Fibroblast of pulmonary artery (primary cell): ENCODE results near the gene PDE1C.

Experiments used
- DNase-seq: peaks from one replicate; pipeline ENCODE4 v3.0.0-alpha.2; 2010; ENCODE audit warnings: low read depth
- H3K4me3 ChIP-seq: replicated peaks from 2 replicates; pipeline ENCODE4 v1.5.1; 2011; ENCODE audit warnings: low read depth, mild to moderate bottlenecking, control low read depth, low read length, moderate library complexity
- CTCF ChIP-seq: IDR thresholded peaks from 2 replicates; pipeline ENCODE4 v1.5.1; 2011; ENCODE audit warnings: mild to moderate bottlenecking, control low read depth, low read length, inconsistent platforms; ENCODE audit errors: missing control alignments

Gene PDE1C

DNA sequence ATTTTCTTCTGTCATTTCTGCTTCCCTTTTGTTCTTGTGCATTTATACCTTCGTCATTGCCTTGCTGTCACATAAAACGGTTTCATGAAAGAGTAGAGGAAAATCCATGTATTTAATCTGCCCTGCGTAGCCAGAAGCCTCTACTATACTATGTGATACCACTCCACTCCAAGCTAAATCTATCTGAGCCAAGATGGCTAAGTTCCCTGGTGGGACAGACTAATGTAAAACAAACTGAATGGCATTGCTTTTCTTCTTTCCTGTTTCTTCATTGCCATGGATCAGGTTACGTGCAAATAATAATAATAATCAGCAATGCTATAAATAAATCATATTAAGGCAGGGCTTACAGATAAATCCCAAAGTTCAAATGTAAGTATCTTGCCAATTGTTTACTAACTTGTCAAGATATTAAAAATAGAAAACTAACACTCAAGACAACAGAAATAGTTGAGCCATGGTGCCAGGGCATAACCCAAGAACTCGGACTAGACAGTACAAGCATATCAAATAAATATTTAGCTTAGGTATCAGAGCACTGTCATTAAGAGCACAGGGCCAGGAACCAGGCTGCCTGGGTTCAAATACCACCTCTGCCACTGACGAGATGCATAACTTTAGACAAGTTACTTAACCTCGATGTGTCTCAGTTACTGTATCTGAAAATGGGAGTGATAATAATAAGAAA lies 151.4 kb downstream of the PDE1C start:
- no peak for DNase-seq
- no peak for TF ChIP-seq CTCF
- H3K4me3 ChIP-seq = no peak overlapping the region

GRCh38 chr7:31917256-31917655 lies 153.0 kb downstream of the PDE1C start:
- no peak overlapping the region for H3K4me3 ChIP-seq
- TF ChIP-seq CTCF = no peak
- DNase-seq = no peak

DNA sequence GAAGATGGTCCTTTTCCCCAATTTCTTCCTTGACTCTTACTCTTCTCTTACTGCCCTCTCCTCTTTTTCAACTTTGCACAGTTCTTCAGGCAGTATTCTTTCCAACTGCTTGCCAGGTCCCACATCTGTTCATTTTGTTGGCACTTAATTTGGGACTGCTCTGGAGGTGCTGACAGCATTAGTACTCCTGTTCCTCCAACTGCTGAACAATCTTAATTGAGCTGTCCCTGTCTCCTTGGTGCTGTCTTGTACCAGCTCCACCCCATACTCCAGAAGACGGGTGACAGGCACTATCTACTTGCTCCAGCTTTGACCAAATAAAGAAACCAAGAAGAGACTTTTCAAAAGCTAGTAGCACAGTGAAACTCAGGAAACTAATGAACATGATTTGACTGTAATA lies 160.0 kb downstream of the PDE1C start:
- no peak overlapping the region for H3K4me3 ChIP-seq
- no peak for TF ChIP-seq CTCF
- no peak for DNase-seq

GRCh38 chr7:31906479-31907171 lies 163.6 kb downstream of the PDE1C start:
- TF ChIP-seq CTCF = no peak
- DNase-seq = no peak

GRCh38 chr7:31903962-31904361 lies 166.2 kb downstream of the PDE1C start:
- DNase-seq = no peak
- no peak for TF ChIP-seq CTCF
- no peak overlapping the region for H3K4me3 ChIP-seq

More at GRCh38 chr7:31906479-31907171, 163.6 kb downstream of the PDE1C start:
- H3K4me3 ChIP-seq = no peak overlapping the region

DNA sequence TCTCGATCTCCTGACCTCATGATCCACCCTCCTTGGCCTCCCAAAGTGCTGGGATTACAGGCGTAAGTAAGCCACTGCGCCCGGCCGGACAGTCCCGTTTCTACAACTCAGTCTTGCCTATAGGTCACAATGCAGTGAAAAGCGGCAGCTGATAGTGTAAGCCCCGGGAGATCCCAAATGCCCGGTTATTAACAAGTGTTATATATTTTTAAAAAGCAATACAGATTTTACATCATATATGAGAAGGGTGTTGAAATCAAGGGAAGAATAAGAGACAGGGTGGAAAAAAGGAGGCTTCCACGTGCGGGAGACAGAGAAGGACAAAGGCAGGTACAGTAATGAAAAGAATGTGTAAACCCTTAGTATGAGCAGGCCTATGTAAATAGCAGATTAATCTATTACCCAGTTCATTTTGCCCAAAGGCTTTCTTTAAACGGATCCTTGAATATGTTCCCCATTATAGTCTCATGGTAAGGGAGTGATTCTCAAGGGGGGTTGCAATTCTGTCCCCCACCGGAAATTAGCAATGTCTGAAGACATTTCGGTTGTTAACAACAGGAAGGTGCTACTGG lies 170.8 kb downstream of the PDE1C start:
- no peak for DNase-seq
- TF ChIP-seq CTCF = no peak

More for the DNA sequence above, 170.8 kb downstream of the PDE1C start:
- no peak overlapping the region for H3K4me3 ChIP-seq
